IMR-90 (cell line): ENCODE data around the gene ERG.

Experiments used
- CEBPB ChIP-seq: IDR thresholded peaks from 2 replicates; pipeline ENCODE4 v1.6.1; 2012; ENCODE audit warnings: low read depth, low read length, improper control_type of control experiment
- CHD1 ChIP-seq: IDR thresholded peaks from 2 replicates; pipeline ENCODE4 v1.6.1; 2012; ENCODE audit warnings: low read depth, low read length, improper control_type of control experiment
- CTCF ChIP-seq: conservative IDR thresholded peaks from 2 replicates; pipeline ENCODE4 v1.5.1; 2012; ENCODE audit warnings: mild to moderate bottlenecking, low read depth, low read length, improper control_type of control experiment
- ELK1 ChIP-seq: fragments of 150-350 bp; IDR thresholded peaks from 2 replicates; pipeline ENCODE4 v1.6.1; 2016; ENCODE audit warnings: low read depth, mild to moderate bottlenecking, low read length, moderate library complexity, borderline replicate concordance
- MAFK ChIP-seq: IDR thresholded peaks from 2 replicates; pipeline ENCODE4 v1.6.1; 2012; ENCODE audit warnings: low read depth, low read length, improper control_type of control experiment
- MXI1 ChIP-seq: IDR thresholded peaks from 2 replicates; pipeline ENCODE4 v1.6.1; 2012; ENCODE audit warnings: low read depth, mild to moderate bottlenecking, low read length, moderate library complexity, borderline replicate concordance
- POLR2A ChIP-seq: IDR thresholded peaks from 2 replicates; pipeline ENCODE4 v1.6.1; 2012; ENCODE audit warnings: mild to moderate bottlenecking, low read depth, low read length
- RAD21 ChIP-seq: IDR thresholded peaks from 2 replicates; pipeline ENCODE4 v1.6.1; 2012; ENCODE audit warnings: low read length, improper control_type of control experiment
- RCOR1 ChIP-seq: IDR thresholded peaks from 2 replicates; pipeline ENCODE4 v1.6.1; 2012; ENCODE audit warnings: mild to moderate bottlenecking, low read length, improper control_type of control experiment; ENCODE audit not compliant: insufficient replicate concordance
- SMC3 ChIP-seq: fragments of 150-350 bp; IDR thresholded peaks from 2 replicates; pipeline ENCODE4 v1.6.1; 2016; ENCODE audit warnings: low read depth, mild to moderate bottlenecking, antibody characterized with exemption, low read length, moderate library complexity
- TF ChIP-seq, protein P1 (sequence below): fragments of 150-350 bp; IDR thresholded peaks from 2 replicates; pipeline ENCODE4 v1.6.1; 2017; ENCODE audit warnings: mild to moderate bottlenecking, antibody characterized with exemption, low read length, low read depth

DNA sequence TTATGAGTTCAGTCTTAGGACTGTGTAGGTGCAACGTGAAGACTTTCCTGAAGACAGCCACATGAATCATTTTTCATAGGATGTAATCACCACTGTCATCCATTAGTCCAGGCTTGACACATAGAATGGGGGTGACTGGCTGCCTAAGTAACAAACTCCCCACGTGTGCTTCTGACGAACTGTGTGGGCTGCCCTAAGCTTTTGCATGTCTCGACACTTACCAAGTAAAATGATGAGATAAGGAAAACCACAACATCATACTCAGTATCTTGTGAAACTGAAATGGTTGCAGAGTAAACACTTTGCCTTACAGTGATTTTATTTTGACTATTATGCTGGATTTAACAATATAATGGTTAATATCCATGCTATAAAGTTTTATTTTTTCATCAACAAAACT is 19.5 kb downstream of the ERG start:
- no peak for TF ChIP-seq CTCF
- TF ChIP-seq CHD1 = no peak
- TF ChIP-seq MXI1 = no peak
- TF ChIP-seq, protein P1, sequence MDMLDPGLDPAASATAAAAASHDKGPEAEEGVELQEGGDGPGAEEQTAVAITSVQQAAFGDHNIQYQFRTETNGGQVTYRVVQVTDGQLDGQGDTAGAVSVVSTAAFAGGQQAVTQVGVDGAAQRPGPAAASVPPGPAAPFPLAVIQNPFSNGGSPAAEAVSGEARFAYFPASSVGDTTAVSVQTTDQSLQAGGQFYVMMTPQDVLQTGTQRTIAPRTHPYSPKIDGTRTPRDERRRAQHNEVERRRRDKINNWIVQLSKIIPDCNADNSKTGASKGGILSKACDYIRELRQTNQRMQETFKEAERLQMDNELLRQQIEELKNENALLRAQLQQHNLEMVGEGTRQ = no peak
- TF ChIP-seq POLR2A = no peak
- TF ChIP-seq RAD21 = no peak
- TF ChIP-seq RCOR1 = no peak
- no peak for TF ChIP-seq SMC3
- TF ChIP-seq MAFK = no peak
- no peak for TF ChIP-seq CEBPB
- no peak for TF ChIP-seq ELK1
